Spleen (tissue), 7 donors: ENCODE measurements around the gene FAM222A.

Experiments used
- POLR2AphosphoS5 ChIP-seq, 3 donors: sonication (generic); formaldehyde crosslinking; IDR thresholded peaks; one replicate each; pipeline ENCODE4 v1.5.1; 2017; ENCODE audit warnings: antibody characterized with exemption in 3 of 3
- TF ChIP-seq, protein P1 (sequence below), 11 experiments: fragments of 200-600 bp in 7 of 11; fragments of 450-650 bp in 4 of 11; sonication (generic) in 4 of 11; IDR thresholded peaks in 8 of 11; conservative IDR thresholded peaks in 3 of 11; 1 replicate in 7 of 11; 2 replicates in 4 of 11; pipeline versions ENCODE4 v1.4.0 to v1.8.0; 2016 to 2021; ENCODE audit warnings: antibody characterized with exemption in 11 of 11, inconsistent platforms in 4 of 11, mild to moderate bottlenecking in 1 of 11
- donor health status: DM: no; HTN: no; CAD: no; lungs with moderate emphysema.
- donor health status: DM: no; HTN: no; CAD: no.
- donor health status: DM: no; HTN: no; CAD: no.

DNA sequence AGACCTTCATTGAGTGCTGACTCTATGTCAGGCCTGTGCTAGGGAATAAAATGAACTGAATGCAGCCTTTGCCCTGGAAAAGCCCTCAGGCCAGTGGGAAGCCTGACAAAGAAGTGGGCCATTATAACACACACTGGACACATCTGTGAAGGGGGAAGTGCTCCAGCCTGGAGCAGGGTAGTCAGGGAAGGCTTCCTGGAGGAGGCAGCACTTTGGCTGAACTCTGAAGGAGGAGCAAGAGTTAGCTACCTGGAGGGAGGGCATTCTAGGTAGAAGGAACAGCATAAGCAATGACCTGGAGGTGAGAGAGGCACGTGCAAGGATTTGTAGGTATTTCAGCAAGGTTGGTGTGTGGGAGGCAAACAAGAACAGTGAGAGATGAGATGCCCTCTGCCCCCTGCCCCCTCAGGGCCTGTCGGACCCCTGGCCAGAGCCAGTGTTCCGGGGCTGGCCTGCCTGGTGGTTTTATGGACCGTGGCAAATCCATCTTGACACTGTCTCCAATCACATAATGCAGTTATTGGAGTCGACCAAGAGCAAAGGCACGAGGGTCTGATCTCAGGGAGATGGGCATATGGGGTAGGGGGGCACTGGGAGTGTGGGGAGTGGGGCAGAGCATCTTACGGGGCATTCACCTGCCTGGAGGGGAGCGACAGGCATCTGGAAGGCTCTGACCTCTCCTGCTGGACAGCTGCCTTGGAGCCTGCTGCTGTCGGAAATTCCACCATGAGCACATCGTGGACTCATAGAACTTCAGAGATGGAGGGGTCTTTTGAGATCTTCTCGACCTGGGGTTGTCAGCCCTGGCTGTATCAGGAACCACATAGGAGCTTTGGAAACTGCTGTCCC lies 2.7 kb upstream of the FAM222A start:
- TF ChIP-seq, protein P1, sequence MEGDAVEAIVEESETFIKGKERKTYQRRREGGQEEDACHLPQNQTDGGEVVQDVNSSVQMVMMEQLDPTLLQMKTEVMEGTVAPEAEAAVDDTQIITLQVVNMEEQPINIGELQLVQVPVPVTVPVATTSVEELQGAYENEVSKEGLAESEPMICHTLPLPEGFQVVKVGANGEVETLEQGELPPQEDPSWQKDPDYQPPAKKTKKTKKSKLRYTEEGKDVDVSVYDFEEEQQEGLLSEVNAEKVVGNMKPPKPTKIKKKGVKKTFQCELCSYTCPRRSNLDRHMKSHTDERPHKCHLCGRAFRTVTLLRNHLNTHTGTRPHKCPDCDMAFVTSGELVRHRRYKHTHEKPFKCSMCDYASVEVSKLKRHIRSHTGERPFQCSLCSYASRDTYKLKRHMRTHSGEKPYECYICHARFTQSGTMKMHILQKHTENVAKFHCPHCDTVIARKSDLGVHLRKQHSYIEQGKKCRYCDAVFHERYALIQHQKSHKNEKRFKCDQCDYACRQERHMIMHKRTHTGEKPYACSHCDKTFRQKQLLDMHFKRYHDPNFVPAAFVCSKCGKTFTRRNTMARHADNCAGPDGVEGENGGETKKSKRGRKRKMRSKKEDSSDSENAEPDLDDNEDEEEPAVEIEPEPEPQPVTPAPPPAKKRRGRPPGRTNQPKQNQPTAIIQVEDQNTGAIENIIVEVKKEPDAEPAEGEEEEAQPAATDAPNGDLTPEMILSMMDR (IDR thresholded peaks at IDR 0.05 in 8 of 11, conservative IDR thresholded peaks at IDR 0.05 in 3 of 11): no peak
- no peak for TF ChIP-seq POLR2AphosphoS5 (IDR thresholded peaks at IDR 0.05)
